Transverse colon (tissue), 4 donors: ENCODE measurements around the gene ERI2. TPM values are rescaled to one million over a fixed set of nuclear protein-coding genes. Genes with fewer than 3 reads are reported as not detected.

Experiments
- DNase-seq: peaks from one replicate; pipeline ENCODE4 v3.0.0-alpha.2; 2019
- H3K27ac ChIP-seq, 4 donors: fragments of 200-600 bp; sonication (generic); 2 replicates each; pipeline ENCODE4 v1.5.1; 2016 to 2018; ENCODE audit warnings: inconsistent platforms in 4 of 4
- H3K27me3 ChIP-seq: fragments of 200-600 bp; sonication (generic); 2 replicates; pipeline ENCODE4 v1.5.1; 2017; ENCODE audit warnings: inconsistent platforms
- H3K36me3 ChIP-seq, 4 donors: fragments of 200-600 bp; sonication (generic); 2 replicates each; pipeline ENCODE4 v1.5.1; 2017 to 2019; ENCODE audit warnings: inconsistent platforms in 4 of 4
- H3K4me1 ChIP-seq, 4 donors: fragments of 200-600 bp; sonication (generic); 2 replicates each; pipeline ENCODE4 v1.5.1; 2017 to 2020; ENCODE audit warnings: inconsistent platforms in 4 of 4
- H3K4me3 ChIP-seq, 4 donors: fragments of 200-600 bp; sonication (generic); 1 replicate in 1 of 4; 2 replicates in 3 of 4; pipeline versions ENCODE4 v1.5.1 to v1.6.1; 2017 to 2019; ENCODE audit warnings: inconsistent platforms in 4 of 4
- H3K9me3 ChIP-seq, 2 donors: fragments of 200-600 bp; sonication (generic); 2 replicates each; pipeline ENCODE4 v1.5.1; 2017 to 2019; ENCODE audit warnings: inconsistent platforms in 2 of 2
- EP300 ChIP-seq: sonication (generic); formaldehyde crosslinking; IDR thresholded peaks from one replicate; pipeline ENCODE4 v1.6.1; 2017; ENCODE audit warnings: antibody characterized with exemption, low read depth
- POLR2A ChIP-seq: fragments of 450-650 bp; IDR thresholded peaks from one replicate; pipeline ENCODE4 v1.6.1; 2016; ENCODE audit warnings: antibody characterized with exemption, mild to moderate bottlenecking, moderate library complexity
- POLR2AphosphoS5 ChIP-seq, 3 donors: sonication (generic); formaldehyde crosslinking; IDR thresholded peaks; one replicate each; pipeline ENCODE4 v1.6.1; 2016; ENCODE audit warnings: antibody characterized with exemption in 3 of 3
- WGBS, 2 donors: methylation state at CpG; one replicate each; pipeline ENCODE4 v1.1.5; 2018; ENCODE audit warnings: low coverage in 1 of 2; 5-methylcytosine and 5-hydroxymethylcytosine counted together
- in situ Hi-C, 4 donors: fragments of 200-750 bp; cut with MboI; loops; one replicate each; pipeline versions ENCODE4 v1.15.0 to v1.15.1; 2017; ENCODE audit warnings: low sequenced_read_pairs in 3 of 4, low pct_ligation_motif_present in 1 of 4, low pct_unique_long_range_greater_than_20kb in 1 of 4
- intact Hi-C: fragments of 100-400 bp; cut with DNase I; formaldehyde crosslinking; loops from one replicate; pipeline ENCODE4 v1.15.1; 2023; ENCODE audit warnings: low total_unique reads
- total RNA-seq, 4 donors: library from RNA; depleted of rRNA; stranded (reverse); fragments of >200 nt; gene quantifications; one replicate each; pipeline ENCODE4 v1.1.0, GENCODE V29; 2016
- TF ChIP-seq, protein P1 (sequence below), 5 experiments: fragments of 200-600 bp in 3 of 5; fragments of 450-650 bp in 2 of 5; sonication (generic) in 3 of 5; IDR thresholded peaks; 1 replicate in 2 of 5; 2 replicates in 3 of 5; pipeline ENCODE4 v1.5.1; 2016 to 2017; ENCODE audit warnings: antibody characterized with exemption in 5 of 5, inconsistent platforms in 3 of 5, mild to moderate bottlenecking in 2 of 5, moderate library complexity in 1 of 5

The ERI2 gene
- total RNA-seq, 4 donors from 2014 or later = 9.0 to 55.1 (median 30.0) TPM

- intact Hi-C loops (no loop called here), in situ Hi-C loops (no loop called here)
- no peaks in the 10 kb centered on the region for H3K36me3 ChIP-seq
- WGBS, 2 donors = 100% methylated on average over 1 of the region's 1 CpG; no CpG with 5 or more reads in 1 of the 2 donors
- no peak for TF ChIP-seq EP300
- no peak for TF ChIP-seq POLR2AphosphoS5 (IDR thresholded peaks at IDR 0.05)
- TF ChIP-seq POLR2A = no peak
- TF ChIP-seq, protein P1, sequence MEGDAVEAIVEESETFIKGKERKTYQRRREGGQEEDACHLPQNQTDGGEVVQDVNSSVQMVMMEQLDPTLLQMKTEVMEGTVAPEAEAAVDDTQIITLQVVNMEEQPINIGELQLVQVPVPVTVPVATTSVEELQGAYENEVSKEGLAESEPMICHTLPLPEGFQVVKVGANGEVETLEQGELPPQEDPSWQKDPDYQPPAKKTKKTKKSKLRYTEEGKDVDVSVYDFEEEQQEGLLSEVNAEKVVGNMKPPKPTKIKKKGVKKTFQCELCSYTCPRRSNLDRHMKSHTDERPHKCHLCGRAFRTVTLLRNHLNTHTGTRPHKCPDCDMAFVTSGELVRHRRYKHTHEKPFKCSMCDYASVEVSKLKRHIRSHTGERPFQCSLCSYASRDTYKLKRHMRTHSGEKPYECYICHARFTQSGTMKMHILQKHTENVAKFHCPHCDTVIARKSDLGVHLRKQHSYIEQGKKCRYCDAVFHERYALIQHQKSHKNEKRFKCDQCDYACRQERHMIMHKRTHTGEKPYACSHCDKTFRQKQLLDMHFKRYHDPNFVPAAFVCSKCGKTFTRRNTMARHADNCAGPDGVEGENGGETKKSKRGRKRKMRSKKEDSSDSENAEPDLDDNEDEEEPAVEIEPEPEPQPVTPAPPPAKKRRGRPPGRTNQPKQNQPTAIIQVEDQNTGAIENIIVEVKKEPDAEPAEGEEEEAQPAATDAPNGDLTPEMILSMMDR (IDR thresholded peaks at IDR 0.05) = no peak
- DNase-seq = no peak
- H3K9me3 ChIP-seq = no peaks in the 10 kb centered on the region
- no peaks in the 10 kb centered on the region for H3K27me3 ChIP-seq
- no peak overlapping the region for H3K27ac ChIP-seq
- no peaks in the 10 kb centered on the region for H3K4me1 ChIP-seq
- no peak overlapping the region for H3K4me3 ChIP-seq
These were observed 24.1 kb upstream of the ERI2 start for GRCh38 chr16:20830372-20830771.

DNA sequence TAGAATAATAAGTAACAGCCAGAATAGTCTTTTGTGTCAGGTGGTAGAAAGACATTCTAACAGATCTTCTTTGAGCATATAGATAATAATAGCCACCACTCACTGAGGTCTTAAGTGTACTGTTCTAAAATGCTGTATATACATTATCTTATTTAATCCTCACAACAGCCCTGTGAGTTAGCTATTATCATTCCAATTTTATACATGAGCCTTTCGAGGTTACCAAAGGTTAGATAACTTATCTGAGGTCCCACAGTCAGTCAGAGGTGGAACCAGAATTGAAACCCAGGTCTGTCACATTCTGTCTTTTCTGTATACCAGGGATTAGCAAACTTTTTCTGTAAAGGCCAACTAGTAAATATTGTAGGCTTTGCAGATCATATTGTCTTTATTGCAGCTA lies 23.3 kb upstream of the ERI2 start:
- 85 to 100% methylated on average over 1 of the region's 1 CpG for WGBS, 2 donors
- Histone ChIP-seq H3K27me3 (no peaks in the 10 kb centered on the region), H3K4me3 (no peak overlapping the region), H3K27ac (no peak overlapping the region), H3K9me3 (no peaks in the 10 kb centered on the region), H3K4me1 (no peaks in the 10 kb centered on the region), H3K36me3 (no peaks in the 10 kb centered on the region)
- DNase-seq = no peak
- no peak for TF ChIP-seq POLR2A
- TF ChIP-seq, protein P1 (IDR thresholded peaks at IDR 0.05) = no peak
- TF ChIP-seq POLR2AphosphoS5 (IDR thresholded peaks at IDR 0.05) = no peak
- no peak for TF ChIP-seq EP300
- intact Hi-C loops = no loop called here
- in situ Hi-C loops = no loop called here

- H3K36me3 ChIP-seq = no peaks in the 10 kb centered on the region
These were observed 19.8 kb upstream of the ERI2 start for GRCh38 chr16:20826039-20826566.

GRCh38 chr16:20822521-20823325 lies 16.5 kb upstream of the ERI2 start:
- Histone ChIP-seq H3K4me1 (no peaks in the 10 kb centered on the region), H3K36me3 (no peaks in the 10 kb centered on the region), H3K9me3 (no peaks in the 10 kb centered on the region), H3K27ac (no peak overlapping the region), H3K4me3 (no peak overlapping the region), H3K27me3 (no peaks in the 10 kb centered on the region)
- in situ Hi-C loops = no loop called here
- WGBS, 2 donors = 71 to 88% methylated on average over 3 of the region's 3 CpGs
- no peak for TF ChIP-seq POLR2A
- no peak for TF ChIP-seq POLR2AphosphoS5 (IDR thresholded peaks at IDR 0.05)
- TF ChIP-seq EP300 = no peak
- TF ChIP-seq, protein P1 (IDR thresholded peaks at IDR 0.05) = no peak
- intact Hi-C loops = no loop called here
- DNase-seq = no peak

More at GRCh38 chr16:20826039-20826566, 19.8 kb upstream of the ERI2 start:
- in situ Hi-C loops (no loop called here), intact Hi-C loops (no loop called here)
- TF ChIP-seq EP300 (no peak), POLR2AphosphoS5 (IDR thresholded peaks at IDR 0.05) (no peak), POLR2A (no peak)
- TF ChIP-seq, protein P1 (IDR thresholded peaks at IDR 0.05) = no peak
- 49 to 64% methylated on average over 3 of the region's 3 CpGs for WGBS, 2 donors
- DNase-seq = no peak
- H3K9me3 ChIP-seq = no peaks in the 10 kb centered on the region
- H3K27ac ChIP-seq = no peak overlapping the region
- no peak overlapping the region for H3K4me3 ChIP-seq
- no peaks in the 10 kb centered on the region for H3K27me3 ChIP-seq
- H3K4me1 ChIP-seq = no peaks in the 10 kb centered on the region
